Measurements from ENCODE around the gene GLRX2.
A peak's percentile ranks its signal among the peaks of the same experiment; 100 is the strongest.

Gene GLRX2, protein sequence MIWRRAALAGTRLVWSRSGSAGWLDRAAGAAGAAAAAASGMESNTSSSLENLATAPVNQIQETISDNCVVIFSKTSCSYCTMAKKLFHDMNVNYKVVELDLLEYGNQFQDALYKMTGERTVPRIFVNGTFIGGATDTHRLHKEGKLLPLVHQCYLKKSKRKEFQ

DNA sequence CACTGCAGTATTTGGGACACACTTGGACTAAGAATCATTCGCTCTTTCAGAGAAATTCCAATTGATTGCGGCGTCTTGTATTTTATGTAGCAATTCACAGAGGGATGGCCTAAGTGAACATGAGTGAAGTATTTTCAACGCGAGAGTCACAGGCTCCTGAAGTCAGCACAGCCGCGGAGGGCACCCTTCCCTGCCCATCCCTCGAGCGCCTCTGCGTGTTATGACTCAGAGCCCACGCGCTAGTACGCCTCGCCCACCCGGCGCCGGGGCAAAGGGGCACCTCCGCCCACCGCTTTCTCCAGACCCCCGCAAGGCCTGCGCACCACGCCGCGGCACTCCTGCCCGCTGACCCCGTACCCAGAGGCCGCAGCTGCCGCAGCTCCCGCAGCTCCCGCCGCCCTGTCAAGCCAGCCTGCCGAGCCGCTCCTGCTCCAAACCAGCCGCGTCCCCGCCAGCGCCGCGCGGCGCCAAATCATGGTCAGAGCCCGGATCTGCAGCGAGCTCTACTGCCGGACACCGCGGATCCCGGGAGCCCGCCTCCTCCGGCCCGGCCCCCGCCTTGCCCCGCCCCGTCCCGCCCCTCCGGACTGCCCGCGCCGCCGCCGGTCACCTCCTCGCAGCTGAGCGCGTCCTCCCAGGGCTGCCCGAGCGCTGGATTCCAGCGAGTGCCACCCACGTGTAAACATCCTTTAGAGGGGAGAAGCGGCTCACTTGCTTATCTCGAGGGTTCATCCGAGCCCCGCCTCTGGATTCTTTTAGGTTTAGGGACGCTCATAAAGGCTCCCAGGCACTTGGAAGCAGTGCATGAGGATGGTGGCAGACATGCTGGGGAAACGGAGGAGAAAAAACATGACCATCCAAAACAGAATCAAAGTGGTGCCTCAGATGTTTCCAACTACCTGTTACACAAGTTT is at the start of gene GLRX2:
GLRX2 (minus strand) TSS at position 508 of the 914 bp plus-strand sequence; CDS start at position 476, 32 bp downstream.
- H3K4me3 ChIP-seq (ENCODE audit: low read depth, low read length), result peak within 1 kb of the TSS; percentile 71
- TF ChIP-seq, protein P1, sequence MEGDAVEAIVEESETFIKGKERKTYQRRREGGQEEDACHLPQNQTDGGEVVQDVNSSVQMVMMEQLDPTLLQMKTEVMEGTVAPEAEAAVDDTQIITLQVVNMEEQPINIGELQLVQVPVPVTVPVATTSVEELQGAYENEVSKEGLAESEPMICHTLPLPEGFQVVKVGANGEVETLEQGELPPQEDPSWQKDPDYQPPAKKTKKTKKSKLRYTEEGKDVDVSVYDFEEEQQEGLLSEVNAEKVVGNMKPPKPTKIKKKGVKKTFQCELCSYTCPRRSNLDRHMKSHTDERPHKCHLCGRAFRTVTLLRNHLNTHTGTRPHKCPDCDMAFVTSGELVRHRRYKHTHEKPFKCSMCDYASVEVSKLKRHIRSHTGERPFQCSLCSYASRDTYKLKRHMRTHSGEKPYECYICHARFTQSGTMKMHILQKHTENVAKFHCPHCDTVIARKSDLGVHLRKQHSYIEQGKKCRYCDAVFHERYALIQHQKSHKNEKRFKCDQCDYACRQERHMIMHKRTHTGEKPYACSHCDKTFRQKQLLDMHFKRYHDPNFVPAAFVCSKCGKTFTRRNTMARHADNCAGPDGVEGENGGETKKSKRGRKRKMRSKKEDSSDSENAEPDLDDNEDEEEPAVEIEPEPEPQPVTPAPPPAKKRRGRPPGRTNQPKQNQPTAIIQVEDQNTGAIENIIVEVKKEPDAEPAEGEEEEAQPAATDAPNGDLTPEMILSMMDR (IDR thresholded peaks at IDR 0.05; ENCODE audit: low read depth, low read length), result no peak

DNA sequence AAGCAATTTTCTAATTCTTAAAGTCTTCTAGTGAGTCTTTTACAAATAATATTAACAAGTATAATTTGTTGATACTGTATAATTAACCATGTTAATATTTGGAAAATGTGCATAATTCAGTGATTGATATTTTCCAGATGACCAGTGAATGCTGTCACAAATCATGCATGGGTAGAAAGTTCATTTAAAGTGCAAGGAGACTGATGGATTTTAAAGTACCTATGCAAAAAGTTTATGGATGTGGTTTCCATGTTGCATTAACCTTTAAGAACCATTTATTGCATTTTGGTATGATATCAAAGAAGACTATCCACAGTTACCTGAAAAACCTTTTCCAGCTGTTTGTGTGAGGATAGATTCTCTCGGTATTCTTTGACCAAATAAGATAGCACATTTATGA is 39.8 kb upstream of the GLRX2 start:
- H3K4me3 ChIP-seq (ENCODE audit: low read depth, low read length), result no peak overlapping the region
- TF ChIP-seq, protein P1 (IDR thresholded peaks at IDR 0.05; ENCODE audit: low read depth, low read length), result no peak

DNA sequence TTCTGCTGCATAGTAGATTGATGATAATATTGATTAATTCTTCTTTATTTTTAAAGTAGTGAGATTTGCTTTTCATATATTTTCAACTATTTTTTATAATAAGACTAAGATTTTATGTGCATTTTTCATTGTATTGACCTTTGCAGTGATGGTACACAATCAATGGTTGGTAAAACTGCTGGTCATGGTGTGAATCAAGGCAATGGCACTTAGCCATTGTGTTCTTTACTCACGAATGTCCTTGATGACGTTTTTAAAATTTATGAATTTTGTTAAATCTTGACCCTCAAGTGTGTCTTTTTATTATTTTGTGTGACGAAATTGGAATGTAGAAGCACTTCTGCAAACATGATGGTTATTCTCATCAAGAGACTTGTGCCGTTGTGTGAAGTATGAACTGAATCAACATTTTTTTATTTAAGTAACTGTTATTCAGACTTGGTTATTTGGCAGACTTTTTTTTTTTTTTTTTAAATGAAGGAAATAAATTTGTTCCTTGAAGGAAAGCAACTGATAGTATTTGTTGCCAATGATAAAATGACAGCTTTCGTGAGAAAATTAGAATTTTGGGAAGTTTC is 39.2 kb upstream of the GLRX2 start:
- TF ChIP-seq, protein P1 (IDR thresholded peaks at IDR 0.05; ENCODE audit: low read depth, low read length), result no peak
- no peak overlapping the region for H3K4me3 ChIP-seq (ENCODE audit: low read depth, low read length)

DNA sequence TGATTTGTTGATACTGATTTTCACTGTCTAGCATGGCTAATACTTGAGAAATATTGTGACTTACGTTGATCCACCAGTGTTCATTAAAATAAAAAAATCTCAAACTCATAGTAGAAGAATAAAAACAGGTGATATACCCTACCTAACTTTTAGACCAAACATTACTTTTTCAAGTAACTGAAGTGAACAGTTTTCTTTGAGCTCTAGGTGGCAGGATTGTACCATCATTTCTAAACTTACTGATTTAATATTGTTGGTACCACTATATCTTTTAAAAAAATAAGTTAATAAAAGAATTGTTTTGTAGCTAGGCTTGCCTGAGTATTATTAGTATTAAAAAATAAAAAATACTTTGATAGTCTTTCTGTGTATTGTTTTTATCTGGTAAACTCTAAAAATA is 38.1 kb upstream of the GLRX2 start:
- no peak overlapping the region for H3K4me3 ChIP-seq (ENCODE audit: low read depth, low read length)
- TF ChIP-seq, protein P1 (IDR thresholded peaks at IDR 0.05; ENCODE audit: low read depth, low read length), result no peak

DNA sequence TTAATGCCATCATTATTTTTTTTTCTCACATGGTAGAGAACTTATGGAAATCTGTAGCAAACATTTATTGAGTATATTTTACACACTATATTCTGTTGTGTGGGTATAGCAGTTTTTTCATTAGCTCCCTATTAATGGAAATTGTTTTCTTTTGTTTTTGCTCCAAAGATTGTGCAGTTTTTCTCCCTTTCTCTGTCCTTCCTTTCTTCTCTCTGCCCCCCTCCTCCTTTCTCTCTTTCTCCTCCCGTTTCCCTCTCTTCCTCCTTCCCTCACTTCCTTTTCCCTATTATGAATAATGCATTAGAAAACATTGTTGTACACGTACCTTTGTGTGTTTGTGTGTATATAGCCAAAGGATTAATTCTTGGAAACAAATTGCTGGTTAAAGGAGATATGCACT is 37.2 kb upstream of the GLRX2 start:
- no peak overlapping the region for H3K4me3 ChIP-seq (ENCODE audit: low read depth, low read length)
- TF ChIP-seq, protein P1 (IDR thresholded peaks at IDR 0.05; ENCODE audit: low read depth, low read length), result no peak

DNA sequence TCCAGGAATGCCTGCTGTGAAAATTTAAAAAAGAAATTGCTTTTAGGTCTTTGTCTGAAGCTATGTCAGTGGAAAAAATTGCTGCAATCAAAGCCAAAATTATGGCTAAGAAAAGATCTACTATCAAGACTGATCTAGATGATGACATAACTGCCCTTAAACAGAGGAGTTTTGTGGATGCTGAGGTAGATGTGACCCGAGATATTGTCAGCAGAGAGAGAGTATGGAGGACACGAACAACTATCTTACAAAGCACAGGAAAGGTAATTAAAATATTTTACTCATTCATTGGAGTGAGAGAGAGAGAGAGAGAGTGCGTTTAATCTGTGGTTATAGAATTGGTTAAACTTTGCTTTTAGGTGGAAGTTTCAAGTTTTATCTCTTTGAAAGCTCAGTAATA is 36.6 kb upstream of the GLRX2 start:
- TF ChIP-seq, protein P1 (IDR thresholded peaks at IDR 0.05; ENCODE audit: low read depth, low read length), result no peak
- H3K4me3 ChIP-seq (ENCODE audit: low read depth, low read length), result no peak overlapping the region

DNA sequence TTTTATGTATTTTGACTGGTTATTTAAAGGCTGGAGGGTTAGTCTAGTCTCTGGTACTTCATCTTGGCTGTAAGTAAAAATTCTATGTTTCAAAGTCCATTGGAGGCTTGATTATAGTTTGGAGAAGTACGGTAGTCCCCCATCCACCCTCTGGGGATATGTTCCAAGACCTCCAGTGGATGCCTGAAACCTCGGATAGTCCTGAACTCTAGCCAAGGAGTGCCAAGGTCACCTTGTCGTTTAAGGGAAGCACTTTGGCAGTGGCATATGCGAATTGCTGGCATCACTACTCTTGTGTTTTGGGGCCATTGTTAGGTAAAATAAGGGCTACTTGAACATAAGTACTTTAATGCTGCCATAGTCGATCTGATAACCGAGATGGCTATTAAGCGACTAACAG is 35.0 kb upstream of the GLRX2 start:
- H3K4me3 ChIP-seq (ENCODE audit: low read depth, low read length), result no peak overlapping the region
- TF ChIP-seq, protein P1 (IDR thresholded peaks at IDR 0.05; ENCODE audit: low read depth, low read length), result no peak

All from WI38 (cell line).